Endodermal cell (in vitro differentiated cells): ENCODE results near the gene PLPPR2. TPM values are rescaled to one million over a fixed set of nuclear protein-coding genes. Genes with fewer than 3 reads are reported as not detected.

Source experiments
- DNase-seq: peaks from one replicate; pipeline ENCODE4 v3.0.0-alpha.2; 2017
- H3K27ac ChIP-seq: 2 replicates; pipeline ENCODE4 v1.5.1; 2013; ENCODE audit warnings: mild to moderate bottlenecking, low read depth, low read length, moderate library complexity
- H3K27me3 ChIP-seq: 2 replicates; pipeline ENCODE4 v1.6.1; 2013; ENCODE audit warnings: mild to moderate bottlenecking, low read length, moderate library complexity; ENCODE audit not compliant: insufficient read depth, control insufficient read depth, poor library complexity, severe bottlenecking
- H3K36me3 ChIP-seq: 2 replicates; pipeline ENCODE4 v1.7.0; 2013; ENCODE audit warnings: mild to moderate bottlenecking, low read length, moderate library complexity; ENCODE audit not compliant: control insufficient read depth, insufficient read depth
- H3K4me1 ChIP-seq: one replicate; pipeline ENCODE4 v1.7.0; 2013; ENCODE audit warnings: low read length; ENCODE audit not compliant: control insufficient read depth, insufficient read depth
- H3K4me3 ChIP-seq: 2 replicates; pipeline ENCODE4 v1.5.1; 2013; ENCODE audit warnings: mild to moderate bottlenecking, low read length, moderate library complexity
- H3K9ac ChIP-seq: 2 replicates; pipeline ENCODE4 v1.6.1; 2013; ENCODE audit warnings: mild to moderate bottlenecking, low read length, moderate library complexity; ENCODE audit not compliant: poor library complexity, severe bottlenecking; ENCODE audit errors: extremely low read depth
- H3K9me3 ChIP-seq: 2 replicates; pipeline ENCODE4 v1.6.1; 2013; ENCODE audit warnings: mild to moderate bottlenecking, low read length, moderate library complexity; ENCODE audit not compliant: control insufficient read depth
- H3K27ac Mint-ChIP-seq: 2 replicates; pipeline ENCODE4 v1.8.0; 2020; ENCODE audit warnings: mixed read lengths
- H3K27me3 Mint-ChIP-seq: 2 replicates; pipeline ENCODE4 v1.8.0; 2021; ENCODE audit warnings: mild to moderate bottlenecking, mixed read lengths; ENCODE audit not compliant: insufficient read depth
- H3K36me3 Mint-ChIP-seq: 2 replicates; pipeline ENCODE4 v1.8.0; 2020; ENCODE audit warnings: low read depth, mixed read lengths
- H3K4me1 Mint-ChIP-seq: 2 replicates; pipeline ENCODE4 v1.8.0; 2020; ENCODE audit warnings: mixed read lengths
- H3K4me3 Mint-ChIP-seq: 2 replicates; pipeline ENCODE4 v1.8.0; 2020; ENCODE audit warnings: mild to moderate bottlenecking, moderate library complexity, mixed read lengths
- H3K9me3 Mint-ChIP-seq: 2 replicates; pipeline ENCODE4 v1.8.0; 2020; ENCODE audit warnings: mild to moderate bottlenecking, mixed read lengths
- CTCF ChIP-seq: fragments of 200-600 bp; sonication (generic); conservative IDR thresholded peaks from 2 replicates; pipeline ENCODE4 v1.5.0; 2021; ENCODE audit warnings: antibody characterized with exemption, mild to moderate bottlenecking
- WGBS, 2 experiments: methylation state at CpG; one replicate each; pipeline versions ENCODE4 v1.1.5 to v1.1.7; 2013; ENCODE audit warnings: missing lambda C conversion rate in 2 of 2, mixed read lengths in 1 of 2; ENCODE audit not compliant: insufficient coverage in 1 of 2, insufficient read length in 1 of 2; 5-methylcytosine and 5-hydroxymethylcytosine counted together
- total RNA-seq, 2 donors: library from RNA; stranded (reverse); fragmentation: NEBNext Ultra II Directional in 1 of 2; extraction: Animal tissue kit (Norgen Biotek cat#: 25700) in 1 of 2; gene quantifications; 2 replicates in 1 of 2; 3 replicates in 1 of 2; pipeline ENCODE4 v1.2.1, GENCODE V29; 2021

PLPPR2 gene
- total RNA-seq, 2 donors from 2014 or later = 3.1 to 6.8 TPM

- Mint-ChIP-seq H3K4me3 (no peak overlapping the region), H3K9me3 (peaks cover 13% of the 10 kb centered on the region), H3K27ac (no peak overlapping the region), H3K4me1 (peaks cover 15% of the 10 kb centered on the region), H3K27me3 (no peaks in the 10 kb centered on the region), H3K36me3 (peaks cover 21% of the 10 kb centered on the region)
- Histone ChIP-seq H3K27ac (peak overlapping the region; percentile 38), H3K36me3 (peaks cover 3% of the 10 kb centered on the region), H3K9me3 (no peaks in the 10 kb centered on the region), H3K27me3 (no peaks in the 10 kb centered on the region), H3K4me1 (peaks cover 7% of the 10 kb centered on the region), H3K4me3 (no peak overlapping the region), H3K9ac (no peak overlapping the region)
- 91 to 94% methylated on average over 6 to 10 of the region's 10 CpGs for WGBS, 2 experiments
- DNase-seq = no peak
- TF ChIP-seq CTCF = no peak
These were observed 31.1 kb upstream of the PLPPR2 start for GRCh38 chr19:11324079-11324661.

GRCh38 chr19:11324748-11325389 lies 30.4 kb upstream of the PLPPR2 start:
- no peak for DNase-seq
- H3K9me3 ChIP-seq = no peaks in the 10 kb centered on the region
- 94 to 95% methylated on average over 5 to 17 of the region's 17 CpGs for WGBS, 2 experiments
- H3K9ac ChIP-seq = no peak overlapping the region
- H3K4me3 Mint-ChIP-seq = no peak overlapping the region
- peaks cover 15% of the 10 kb centered on the region for H3K4me1 Mint-ChIP-seq
- H3K27me3 Mint-ChIP-seq = no peaks in the 10 kb centered on the region
- H3K36me3 Mint-ChIP-seq = peaks cover 23% of the 10 kb centered on the region
- peaks cover 7% of the 10 kb centered on the region for H3K4me1 ChIP-seq
- H3K9me3 Mint-ChIP-seq = peaks cover 11% of the 10 kb centered on the region
- peaks cover 4% of the 10 kb centered on the region for H3K36me3 ChIP-seq
- H3K27me3 ChIP-seq = no peaks in the 10 kb centered on the region
- no peak for TF ChIP-seq CTCF
- no peak overlapping the region for H3K27ac ChIP-seq
- no peak overlapping the region for H3K27ac Mint-ChIP-seq
- no peak overlapping the region for H3K4me3 ChIP-seq

GRCh38 chr19:11325544-11325943 lies 29.7 kb upstream of the PLPPR2 start:
- Mint-ChIP-seq H3K4me3 (no peak overlapping the region), H3K27ac (no peak overlapping the region)
- 89 to 97% methylated on average over 3 to 7 of the region's 7 CpGs for WGBS, 2 experiments

More at GRCh38 chr19:11325544-11325943, 29.7 kb upstream of the PLPPR2 start:
- no peaks in the 10 kb centered on the region for H3K27me3 ChIP-seq
- no peak overlapping the region for H3K4me3 ChIP-seq
- no peak overlapping the region for H3K27ac ChIP-seq
- no peak for DNase-seq
- peaks cover 15% of the 10 kb centered on the region for H3K4me1 Mint-ChIP-seq
- H3K9me3 ChIP-seq = no peaks in the 10 kb centered on the region
- H3K9me3 Mint-ChIP-seq = peaks cover 10% of the 10 kb centered on the region
- H3K4me1 ChIP-seq = peaks cover 7% of the 10 kb centered on the region
- H3K36me3 Mint-ChIP-seq = peaks cover 28% of the 10 kb centered on the region
- peaks cover 8% of the 10 kb centered on the region for H3K36me3 ChIP-seq
- H3K9ac ChIP-seq = no peak overlapping the region
- TF ChIP-seq CTCF = no peak
- no peaks in the 10 kb centered on the region for H3K27me3 Mint-ChIP-seq
